ENCODE results near the gene B4GALNT3.

DNA sequence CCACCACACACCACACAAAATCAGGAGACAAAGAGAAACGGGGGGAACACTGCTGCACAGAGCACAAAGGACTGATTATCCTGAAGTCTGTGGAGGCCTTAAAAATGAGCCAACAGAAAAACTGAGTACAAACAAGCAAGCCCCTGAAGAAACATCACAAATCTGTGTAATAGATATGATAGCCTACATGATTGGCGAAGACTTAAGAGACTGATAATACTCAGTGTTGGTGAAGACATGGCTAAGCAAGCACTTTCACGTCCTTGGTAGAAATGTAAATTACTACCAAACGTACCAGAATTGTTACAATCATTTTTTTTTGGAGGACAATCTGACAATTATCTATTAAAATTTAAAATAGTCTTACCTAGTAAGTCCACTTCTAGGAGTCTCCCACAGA, 128.9 kb downstream of the B4GALNT3 start:
- TF ChIP-seq, protein P1, sequence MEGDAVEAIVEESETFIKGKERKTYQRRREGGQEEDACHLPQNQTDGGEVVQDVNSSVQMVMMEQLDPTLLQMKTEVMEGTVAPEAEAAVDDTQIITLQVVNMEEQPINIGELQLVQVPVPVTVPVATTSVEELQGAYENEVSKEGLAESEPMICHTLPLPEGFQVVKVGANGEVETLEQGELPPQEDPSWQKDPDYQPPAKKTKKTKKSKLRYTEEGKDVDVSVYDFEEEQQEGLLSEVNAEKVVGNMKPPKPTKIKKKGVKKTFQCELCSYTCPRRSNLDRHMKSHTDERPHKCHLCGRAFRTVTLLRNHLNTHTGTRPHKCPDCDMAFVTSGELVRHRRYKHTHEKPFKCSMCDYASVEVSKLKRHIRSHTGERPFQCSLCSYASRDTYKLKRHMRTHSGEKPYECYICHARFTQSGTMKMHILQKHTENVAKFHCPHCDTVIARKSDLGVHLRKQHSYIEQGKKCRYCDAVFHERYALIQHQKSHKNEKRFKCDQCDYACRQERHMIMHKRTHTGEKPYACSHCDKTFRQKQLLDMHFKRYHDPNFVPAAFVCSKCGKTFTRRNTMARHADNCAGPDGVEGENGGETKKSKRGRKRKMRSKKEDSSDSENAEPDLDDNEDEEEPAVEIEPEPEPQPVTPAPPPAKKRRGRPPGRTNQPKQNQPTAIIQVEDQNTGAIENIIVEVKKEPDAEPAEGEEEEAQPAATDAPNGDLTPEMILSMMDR (IDR thresholded peaks at IDR 0.05): no peak
- TF ChIP-seq POLR2AphosphoS5 (IDR thresholded peaks at IDR 0.05; ENCODE audit: low read depth, low read length) (no peak), SIN3A (IDR thresholded peaks at IDR 0.05; ENCODE audit: borderline replicate concordance, insufficient read depth, low read depth, low read length) (no peak)
